Choroid plexus epithelial cell (primary cell): ENCODE measurements around the gene CADM1.

Source experiments
- DNase-seq: peaks from one replicate; pipeline ENCODE4 v3.0.0-alpha.2; 2010; ENCODE audit warnings: low read depth
- H3K4me3 ChIP-seq: 2 replicates; pipeline ENCODE4 v1.5.1; 2011; ENCODE audit warnings: low read depth, mild to moderate bottlenecking, control low read depth, low read length, moderate library complexity
- TF ChIP-seq, protein P1 (sequence below): conservative IDR thresholded peaks from 2 replicates; pipeline ENCODE4 v1.5.1; 2011; ENCODE audit warnings: low read depth, mild to moderate bottlenecking, control low read depth, inconsistent platforms, low read length, moderate library complexity

CADM1 gene

DNA sequence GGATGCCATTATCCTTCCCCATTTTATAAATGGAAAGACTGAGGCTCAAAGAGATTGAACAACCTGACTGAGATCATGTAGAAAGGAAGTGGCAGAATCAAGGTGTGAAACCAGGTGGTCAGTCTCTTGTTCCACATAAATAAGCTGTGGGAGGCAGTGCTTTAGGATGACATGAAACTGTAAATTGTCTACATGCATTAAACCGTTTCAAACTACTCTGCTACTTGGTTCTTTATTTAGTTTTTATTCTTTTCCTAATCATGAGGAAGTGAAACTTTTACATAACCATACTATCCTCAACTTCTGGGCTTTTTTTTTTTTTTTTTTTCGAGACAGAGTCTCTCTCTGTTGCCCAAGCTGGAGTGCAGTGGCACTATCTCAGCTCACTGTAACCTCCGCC is 34.9 kb downstream of the CADM1 start:
- TF ChIP-seq, protein P1, sequence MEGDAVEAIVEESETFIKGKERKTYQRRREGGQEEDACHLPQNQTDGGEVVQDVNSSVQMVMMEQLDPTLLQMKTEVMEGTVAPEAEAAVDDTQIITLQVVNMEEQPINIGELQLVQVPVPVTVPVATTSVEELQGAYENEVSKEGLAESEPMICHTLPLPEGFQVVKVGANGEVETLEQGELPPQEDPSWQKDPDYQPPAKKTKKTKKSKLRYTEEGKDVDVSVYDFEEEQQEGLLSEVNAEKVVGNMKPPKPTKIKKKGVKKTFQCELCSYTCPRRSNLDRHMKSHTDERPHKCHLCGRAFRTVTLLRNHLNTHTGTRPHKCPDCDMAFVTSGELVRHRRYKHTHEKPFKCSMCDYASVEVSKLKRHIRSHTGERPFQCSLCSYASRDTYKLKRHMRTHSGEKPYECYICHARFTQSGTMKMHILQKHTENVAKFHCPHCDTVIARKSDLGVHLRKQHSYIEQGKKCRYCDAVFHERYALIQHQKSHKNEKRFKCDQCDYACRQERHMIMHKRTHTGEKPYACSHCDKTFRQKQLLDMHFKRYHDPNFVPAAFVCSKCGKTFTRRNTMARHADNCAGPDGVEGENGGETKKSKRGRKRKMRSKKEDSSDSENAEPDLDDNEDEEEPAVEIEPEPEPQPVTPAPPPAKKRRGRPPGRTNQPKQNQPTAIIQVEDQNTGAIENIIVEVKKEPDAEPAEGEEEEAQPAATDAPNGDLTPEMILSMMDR = no peak
- DNase-seq = no peak
- H3K4me3 ChIP-seq = no peak overlapping the region

GRCh38 chr11:115466122-115466521 is 38.1 kb downstream of the CADM1 start:
- no peak overlapping the region for H3K4me3 ChIP-seq
- no peak for DNase-seq
- TF ChIP-seq, protein P1 = no peak

DNA sequence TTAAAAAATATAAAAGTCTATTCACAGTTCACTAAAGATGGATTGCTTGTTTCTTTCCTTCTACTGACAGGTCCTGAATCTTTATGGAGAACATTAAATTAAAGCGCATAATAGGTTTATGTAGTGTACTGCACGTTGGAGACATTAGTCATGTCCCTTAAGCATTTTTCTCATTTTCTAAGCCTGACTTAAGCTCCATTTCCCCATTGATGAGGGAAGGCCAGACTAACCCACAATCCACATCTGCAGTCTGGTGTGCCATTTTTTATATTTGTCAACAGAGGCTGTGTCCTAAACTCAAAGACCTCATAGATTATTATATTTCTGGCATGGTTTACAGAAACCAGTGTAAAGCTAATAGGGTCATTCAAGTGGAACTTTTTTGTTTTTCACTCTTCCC is 39.9 kb downstream of the CADM1 start:
- H3K4me3 ChIP-seq = no peak overlapping the region
- TF ChIP-seq, protein P1 = no peak
- DNase-seq = no peak

DNA sequence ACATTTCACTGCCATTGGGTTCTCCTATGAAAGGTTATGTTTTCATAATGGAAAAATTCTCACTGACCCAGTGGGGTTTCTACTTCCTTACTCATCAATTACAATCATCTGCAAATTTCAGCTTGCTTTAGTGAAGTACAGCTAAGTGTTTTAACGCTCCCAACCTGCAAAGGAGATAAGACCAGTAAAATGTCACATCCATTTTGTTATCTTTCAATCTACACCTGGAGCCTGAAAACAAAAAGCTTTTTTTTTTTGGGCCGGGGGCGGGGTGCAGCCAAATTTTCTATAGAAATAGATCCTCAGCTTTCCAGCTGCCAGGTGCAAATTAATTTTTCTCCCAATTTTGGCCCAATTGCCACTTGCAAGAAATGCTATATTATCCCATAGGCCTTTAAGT is 40.6 kb downstream of the CADM1 start:
- H3K4me3 ChIP-seq = no peak overlapping the region
- DNase-seq = no peak
- TF ChIP-seq, protein P1 = no peak

DNA sequence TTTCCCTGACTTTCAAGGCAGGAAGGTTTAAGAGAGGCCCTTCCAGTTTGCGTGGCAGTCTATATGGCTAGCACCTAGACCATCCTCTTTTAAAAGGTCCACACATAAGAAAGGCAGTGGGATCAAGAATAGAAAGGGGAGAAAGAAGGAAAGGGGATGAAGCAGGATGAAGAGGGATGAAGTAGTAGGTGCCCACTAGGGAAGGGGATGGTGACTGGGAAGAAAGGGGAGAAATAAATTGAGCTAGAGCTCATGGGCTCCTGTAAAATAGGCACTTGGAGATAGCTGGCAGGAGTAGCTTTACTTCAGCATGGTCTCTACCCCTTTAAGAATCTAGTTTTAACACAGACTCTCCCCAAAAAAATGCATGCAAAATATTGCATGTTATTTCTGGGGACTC is 41.5 kb downstream of the CADM1 start:
- H3K4me3 ChIP-seq = no peak overlapping the region

GRCh38 chr11:115462004-115462541 is 42.1 kb downstream of the CADM1 start:
- H3K4me3 ChIP-seq = no peak overlapping the region
- no peak for DNase-seq

More for the DNA sequence above, 41.5 kb downstream of the CADM1 start:
- no peak for DNase-seq
- TF ChIP-seq, protein P1 = no peak

DNA sequence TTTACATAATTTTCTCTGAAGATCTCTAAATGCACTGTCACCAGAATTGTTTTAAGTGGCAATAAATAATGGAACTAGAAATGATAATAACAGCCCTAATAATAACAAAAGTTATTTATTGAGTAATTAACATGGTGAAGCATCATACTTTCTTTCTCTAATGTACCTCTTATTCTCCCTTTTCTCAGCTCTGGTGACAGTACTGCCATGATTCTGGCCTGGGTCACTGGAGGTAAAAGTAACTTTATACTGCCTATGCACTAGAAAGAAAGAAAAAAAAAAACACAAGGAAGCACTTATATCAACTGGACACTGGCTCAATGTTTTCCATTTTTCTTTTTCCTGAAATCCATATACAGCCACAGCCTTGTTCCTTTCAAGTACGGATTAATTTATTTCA is 43.7 kb downstream of the CADM1 start:
- no peak for DNase-seq
- TF ChIP-seq, protein P1 = no peak
- no peak overlapping the region for H3K4me3 ChIP-seq

More at GRCh38 chr11:115462004-115462541, 42.1 kb downstream of the CADM1 start:
- TF ChIP-seq, protein P1 = no peak
